Measurements from ENCODE around the gene MRPL10. TPM values are rescaled to one million over a fixed set of nuclear protein-coding genes. Genes with fewer than 3 reads are reported as not detected.

The MRPL10 gene
- total RNA-seq, 6 donors from 2014 or later = 23.1 to 44.2 (median 28.6) TPM

DNA sequence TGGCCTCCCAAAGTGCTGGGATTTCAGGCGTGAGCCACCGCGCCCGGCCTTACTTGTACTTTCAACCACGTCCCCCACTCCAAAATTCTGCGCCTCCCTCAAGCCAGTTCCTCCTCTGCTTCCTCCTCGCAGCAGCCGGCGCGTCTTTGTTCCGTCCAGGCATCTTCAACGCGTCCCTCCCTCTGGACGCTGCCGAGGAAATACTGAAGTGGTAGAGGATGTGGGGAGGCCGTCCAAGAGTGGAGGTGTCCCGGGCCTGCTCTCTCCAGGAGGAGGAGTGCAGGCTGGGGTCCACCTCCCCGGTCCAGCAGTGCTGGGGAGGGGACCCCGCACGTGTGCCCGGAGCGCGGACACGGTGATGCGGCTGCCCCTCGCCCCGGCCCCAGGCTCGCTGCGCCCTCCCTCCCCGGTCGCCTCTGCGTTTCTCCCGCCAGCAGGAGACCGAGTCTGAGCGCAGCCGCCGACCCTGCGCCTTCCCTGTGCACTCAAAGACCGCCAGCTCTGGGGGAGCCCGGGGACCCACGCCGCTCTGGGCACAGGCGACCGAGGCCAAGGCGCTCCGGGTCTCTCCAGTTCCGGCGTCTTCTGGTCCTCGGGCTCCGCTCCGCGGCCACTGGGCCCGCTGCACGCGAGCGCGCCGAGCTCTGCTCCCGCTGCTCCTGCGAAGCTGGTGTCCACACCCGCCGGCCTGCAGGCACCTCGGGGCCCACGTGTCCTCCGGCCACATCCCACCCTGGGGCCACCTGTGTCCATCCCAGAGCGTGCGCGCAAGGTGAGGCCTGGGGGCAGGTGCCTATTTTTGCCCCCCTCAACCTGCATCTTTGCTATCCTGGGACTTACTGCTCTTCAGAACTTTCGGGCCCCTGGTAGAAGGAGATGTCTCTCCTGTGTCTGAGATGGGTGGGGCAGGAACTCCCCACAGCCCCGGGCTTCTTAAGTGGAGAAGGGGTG is 41.5 kb downstream of the MRPL10 start:
- Histone ChIP-seq H3K4me1 (peaks cover 8 to 11% (median 9%) of the 10 kb centered on the region in 4 donors), H3K4me3 (peak overlapping the region in 3 of 4 donors; percentile 33 to 51 (median 45)), H3K36me3 (no peaks in the 10 kb centered on the region), H3K9me3 (no peaks in the 10 kb centered on the region), H3K27ac (no peak overlapping the region), H3K27me3 (peaks cover 0 to 26% (median 4%) of the 10 kb centered on the region in 4 donors)
- peak; percentile 42 to 92 for DNase-seq
- 5% methylated on average over 19 to 27 of the region's 70 CpGs for WGBS, 2 donors
- TF ChIP-seq, protein P1, sequence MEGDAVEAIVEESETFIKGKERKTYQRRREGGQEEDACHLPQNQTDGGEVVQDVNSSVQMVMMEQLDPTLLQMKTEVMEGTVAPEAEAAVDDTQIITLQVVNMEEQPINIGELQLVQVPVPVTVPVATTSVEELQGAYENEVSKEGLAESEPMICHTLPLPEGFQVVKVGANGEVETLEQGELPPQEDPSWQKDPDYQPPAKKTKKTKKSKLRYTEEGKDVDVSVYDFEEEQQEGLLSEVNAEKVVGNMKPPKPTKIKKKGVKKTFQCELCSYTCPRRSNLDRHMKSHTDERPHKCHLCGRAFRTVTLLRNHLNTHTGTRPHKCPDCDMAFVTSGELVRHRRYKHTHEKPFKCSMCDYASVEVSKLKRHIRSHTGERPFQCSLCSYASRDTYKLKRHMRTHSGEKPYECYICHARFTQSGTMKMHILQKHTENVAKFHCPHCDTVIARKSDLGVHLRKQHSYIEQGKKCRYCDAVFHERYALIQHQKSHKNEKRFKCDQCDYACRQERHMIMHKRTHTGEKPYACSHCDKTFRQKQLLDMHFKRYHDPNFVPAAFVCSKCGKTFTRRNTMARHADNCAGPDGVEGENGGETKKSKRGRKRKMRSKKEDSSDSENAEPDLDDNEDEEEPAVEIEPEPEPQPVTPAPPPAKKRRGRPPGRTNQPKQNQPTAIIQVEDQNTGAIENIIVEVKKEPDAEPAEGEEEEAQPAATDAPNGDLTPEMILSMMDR (IDR thresholded peaks at IDR 0.05) = peak in 5 of 6 experiments; percentile 29 to 64 (median 40)
- TF ChIP-seq EP300 (IDR thresholded peaks at IDR 0.05) = no peak
- ATAC-seq (ENCODE audit: low FRiP score in 2 of 2) = peak; percentile 65 to 86

DNA sequence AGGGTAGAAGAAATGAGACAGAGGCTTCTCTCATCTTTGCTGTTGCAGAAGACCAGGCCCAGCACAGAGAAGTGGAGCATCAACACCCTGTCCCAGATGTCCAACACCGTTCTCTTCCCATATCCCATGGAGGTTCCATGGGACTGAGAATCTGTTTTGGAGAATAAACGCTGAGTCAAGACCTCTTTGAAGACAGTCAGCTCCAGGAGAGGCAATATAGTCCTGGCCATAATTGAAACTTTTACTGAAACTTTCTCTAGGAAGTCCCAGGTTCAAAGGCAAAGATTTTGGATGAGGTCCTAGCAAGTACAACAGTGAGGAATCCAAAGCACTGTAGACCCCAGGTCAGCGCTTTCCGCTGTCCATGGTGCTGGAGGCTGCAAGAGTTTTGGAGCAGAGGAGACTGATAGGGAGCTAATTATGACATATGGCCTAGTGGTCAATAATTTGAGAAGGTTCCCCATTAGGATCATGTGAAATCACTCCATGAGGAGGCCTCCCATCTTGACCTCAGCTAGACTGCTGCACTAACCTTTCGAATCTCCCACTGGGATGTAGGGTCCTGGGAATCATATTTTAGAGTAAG is 45.7 kb downstream of the MRPL10 start:
- Histone ChIP-seq H3K4me1 (peaks cover 8 to 11% (median 9%) of the 10 kb centered on the region in 4 donors), H3K36me3 (no peaks in the 10 kb centered on the region), H3K27ac (no peak overlapping the region), H3K27me3 (peaks cover 0 to 16% (median 4%) of the 10 kb centered on the region in 4 donors), H3K4me3 (no peak overlapping the region), H3K9me3 (no peaks in the 10 kb centered on the region)
- WGBS, 2 donors = 23 to 49% methylated on average over 4 to 5 of the region's 5 CpGs
- DNase-seq (no peak), ATAC-seq (ENCODE audit: low FRiP score in 2 of 2) (no peak)
- no peak for TF ChIP-seq POLR2AphosphoS5 (IDR thresholded peaks at IDR 0.05)
- TF ChIP-seq, protein P1 (IDR thresholded peaks at IDR 0.05) = no peak
- TF ChIP-seq EP300 (IDR thresholded peaks at IDR 0.05) = no peak
- TF ChIP-seq POLR2A (IDR thresholded peaks at IDR 0.05) = no peak

DNA sequence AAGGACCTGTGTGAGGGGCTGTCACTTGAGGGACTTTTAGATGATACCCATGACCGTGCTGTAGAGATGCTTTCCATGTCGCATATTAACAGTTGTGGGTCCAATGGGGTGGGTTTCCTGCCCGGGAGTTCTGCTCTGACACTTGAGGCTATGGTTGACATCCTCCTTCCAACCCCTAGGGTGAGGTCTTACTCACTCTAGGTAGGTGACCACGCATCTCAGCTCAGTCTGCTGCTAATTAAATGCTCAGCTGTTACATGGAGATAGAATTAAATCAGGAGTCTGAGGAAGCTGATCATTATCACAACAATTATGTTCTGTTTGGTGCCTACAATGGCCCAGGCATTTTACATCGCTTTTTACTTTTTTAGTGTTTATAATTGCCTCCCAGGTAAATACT is 49.9 kb downstream of the MRPL10 start:
- no peak overlapping the region for H3K27ac ChIP-seq
- no peak for ATAC-seq (ENCODE audit: low FRiP score in 2 of 2)
- no peaks in the 10 kb centered on the region for H3K9me3 ChIP-seq
- H3K4me3 ChIP-seq = no peak overlapping the region
- TF ChIP-seq EP300 (IDR thresholded peaks at IDR 0.05) (no peak), POLR2AphosphoS5 (IDR thresholded peaks at IDR 0.05) (no peak), POLR2A (IDR thresholded peaks at IDR 0.05) (no peak)
- TF ChIP-seq, protein P1 (IDR thresholded peaks at IDR 0.05) = no peak
- DNase-seq = no peak
- no peaks in the 10 kb centered on the region for H3K36me3 ChIP-seq
- peaks cover 0 to 10% (median 5%) of the 10 kb centered on the region in 4 donors for H3K27me3 ChIP-seq
- no peaks in the 10 kb centered on the region for H3K4me1 ChIP-seq
- 63 to 71% methylated on average over 5 of the region's 5 CpGs for WGBS, 2 donors

DNA sequence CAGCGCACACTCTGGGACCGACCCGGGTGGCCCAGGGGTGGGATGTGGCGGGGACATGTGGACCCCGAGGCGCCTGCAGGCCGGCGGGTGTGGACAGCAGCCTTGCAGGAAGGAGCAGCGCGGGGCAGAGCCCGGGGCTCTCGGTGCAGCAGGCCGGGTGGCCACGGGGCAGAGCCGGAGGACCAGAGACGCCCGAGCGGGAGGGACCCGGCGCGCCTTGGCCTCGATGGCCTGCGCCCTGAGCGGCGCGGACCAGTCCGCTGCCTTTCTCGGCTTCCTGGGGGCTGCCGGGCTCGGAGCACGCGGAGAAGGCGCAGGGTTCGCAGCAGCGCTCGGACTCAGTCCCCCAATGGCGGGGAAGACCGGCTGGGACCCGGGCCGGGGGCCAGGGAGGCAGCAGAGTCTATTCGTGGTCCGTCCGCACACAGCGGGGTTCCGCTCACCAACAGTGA is 53.1 kb downstream of the MRPL10 start:
- Histone ChIP-seq H3K36me3 (no peaks in the 10 kb centered on the region), H3K9me3 (no peaks in the 10 kb centered on the region), H3K4me3 (no peak overlapping the region), H3K27ac (no peak overlapping the region), H3K27me3 (peaks cover 0 to 10% (median 5%) of the 10 kb centered on the region in 4 donors), H3K4me1 (no peaks in the 10 kb centered on the region)
- DNase-seq (peak in 1 of 2 donors; percentile 81), ATAC-seq (ENCODE audit: low FRiP score in 2 of 2) (no peak)
- TF ChIP-seq EP300 (IDR thresholded peaks at IDR 0.05) (no peak), POLR2AphosphoS5 (IDR thresholded peaks at IDR 0.05) (no peak)
- TF ChIP-seq, protein P1 (IDR thresholded peaks at IDR 0.05) = no peak
- 32 to 51% methylated on average over 9 to 29 of the region's 45 CpGs for WGBS, 2 donors
